ENCODE measurements around the gene RTEL1. TPM values are rescaled to one million over a fixed set of nuclear protein-coding genes. Genes with fewer than 3 reads are reported as not detected.

RTEL1 gene
- total and polyA plus RNA-seq, 9 of the 15 experiments (the other 6 are each of a cell fraction or from before 2014, with no cell fraction given), result 0.36 to 61.0 (median 17.9) TPM

DNA sequence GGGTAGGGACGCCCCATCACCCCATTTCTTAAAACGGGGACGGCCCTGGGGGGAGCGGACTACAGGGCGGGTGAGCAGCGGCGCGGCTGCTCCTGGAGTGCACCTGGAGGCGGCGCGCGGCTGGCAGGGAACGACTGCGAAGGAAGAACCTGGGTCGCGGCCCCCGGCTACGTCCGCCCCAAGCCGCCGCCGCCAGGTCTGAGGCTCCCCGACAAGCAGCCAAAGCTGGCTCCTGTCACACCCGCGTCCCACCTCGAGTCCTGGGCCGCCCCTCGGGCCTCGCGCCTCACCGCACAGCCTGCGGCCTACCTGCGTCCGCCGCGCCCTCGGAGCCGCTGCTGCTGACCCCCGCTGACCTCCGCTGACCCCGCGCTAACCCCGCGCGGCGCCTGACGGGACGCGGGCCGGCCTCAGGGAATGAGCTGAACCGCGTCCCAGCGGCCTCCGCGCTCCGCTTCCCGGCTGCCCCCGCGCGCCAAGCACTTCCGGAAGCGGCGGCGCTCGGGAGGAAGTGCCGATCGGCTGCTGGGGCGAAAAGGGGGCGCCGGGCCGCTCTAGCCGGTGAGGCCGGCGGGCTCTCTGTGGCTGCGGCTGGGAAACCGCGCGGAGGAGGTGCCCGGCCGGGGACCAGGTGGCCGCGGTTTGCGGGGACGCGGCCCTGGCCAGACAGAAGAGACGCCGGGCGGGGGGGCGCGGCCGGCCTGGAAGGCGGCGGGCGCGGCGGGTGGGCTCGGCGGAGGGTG lies 49.6 kb downstream of the RTEL1 start, which contains the start of the genes ARFRP1 and ZGPAT (continued):
- TF ChIP-seq ZNF217 (CRISPR knock-in tag; IDR thresholded peaks at IDR 0.05), result no peak
- TF ChIP-seq TRIM25 (IDR thresholded peaks at IDR 0.05; ENCODE audit: borderline replicate concordance), result no peak
- TF ChIP-seq HOXB6 (CRISPR knock-in tag; IDR thresholded peaks at IDR 0.05; ENCODE audit: borderline replicate concordance), result no peak
- TF ChIP-seq PPARD (CRISPR knock-in tag; IDR thresholded peaks at IDR 0.05), result no peak
- TF ChIP-seq HMG20B (CRISPR knock-in tag; IDR thresholded peaks at IDR 0.05), result no peak
- TF ChIP-seq POLR2AphosphoS2 (IDR thresholded peaks at IDR 0.05; ENCODE audit: low read length), result no peak
- peak; percentile 84 for TF ChIP-seq CCNT2 (IDR thresholded peaks at IDR 0.05; ENCODE audit: borderline replicate concordance, extremely low read depth, insufficient read length, low read depth, low read length)
- TF ChIP-seq, protein P1, sequence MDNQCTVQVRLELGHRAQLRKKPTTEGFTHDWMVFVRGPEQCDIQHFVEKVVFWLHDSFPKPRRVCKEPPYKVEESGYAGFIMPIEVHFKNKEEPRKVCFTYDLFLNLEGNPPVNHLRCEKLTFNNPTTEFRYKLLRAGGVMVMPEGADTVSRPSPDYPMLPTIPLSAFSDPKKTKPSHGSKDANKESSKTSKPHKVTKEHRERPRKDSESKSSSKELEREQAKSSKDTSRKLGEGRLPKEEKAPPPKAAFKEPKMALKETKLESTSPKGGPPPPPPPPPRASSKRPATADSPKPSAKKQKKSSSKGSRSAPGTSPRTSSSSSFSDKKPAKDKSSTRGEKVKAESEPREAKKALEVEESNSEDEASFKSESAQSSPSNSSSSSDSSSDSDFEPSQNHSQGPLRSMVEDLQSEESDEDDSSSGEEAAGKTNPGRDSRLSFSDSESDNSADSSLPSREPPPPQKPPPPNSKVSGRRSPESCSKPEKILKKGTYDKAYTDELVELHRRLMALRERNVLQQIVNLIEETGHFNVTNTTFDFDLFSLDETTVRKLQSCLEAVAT (IDR thresholded peaks at IDR 0.05), result no peak
- peak; percentile 93; the same call in 1 of the 2 replicates for TF ChIP-seq NR1H2 (CRISPR knock-in tag; IDR thresholded peaks at IDR 0.05)
- TF ChIP-seq GTF3C2 (IDR thresholded peaks at IDR 0.05; ENCODE audit: borderline replicate concordance, extremely low read depth, insufficient read length), result no peak
- no peak for TF ChIP-seq ZSCAN32 (CRISPR knock-in tag; IDR thresholded peaks at IDR 0.05)
- TF ChIP-seq MIER1 (IDR thresholded peaks at IDR 0.05; ENCODE audit: low read depth), result no peak
- peak; percentile 63 for TF ChIP-seq POLR2A (conservative IDR thresholded peaks at IDR 0.05)
- TF ChIP-seq ZBTB11 (CRISPR knock-in tag; IDR thresholded peaks at IDR 0.05), result peak in 2 of 3 experiments; percentile 49 to 87; a peak in 4 of 6 replicates
- TF ChIP-seq, protein P2, sequence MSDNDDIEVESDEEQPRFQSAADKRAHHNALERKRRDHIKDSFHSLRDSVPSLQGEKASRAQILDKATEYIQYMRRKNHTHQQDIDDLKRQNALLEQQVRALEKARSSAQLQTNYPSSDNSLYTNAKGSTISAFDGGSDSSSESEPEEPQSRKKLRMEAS (CRISPR knock-in tag; IDR thresholded peaks at IDR 0.05), result peak; percentile 74
- no peak for TF ChIP-seq ZNF274 (IDR thresholded peaks at IDR 0.05; ENCODE audit: borderline replicate concordance, low read depth, low read length)
- no peak for TF ChIP-seq HDAC6 (IDR thresholded peaks at IDR 0.05; ENCODE audit: low read depth, low read length)
